Osteoblast (primary cell): ENCODE measurements around the gene STAT1. TPM values are rescaled to one million over a fixed set of nuclear protein-coding genes. Genes with fewer than 3 reads are reported as not detected.

Experiments used
- DNase-seq: peaks from one replicate; pipeline ENCODE4 v3.0.0; 2011; ENCODE audit warnings: low spot score, mixed read lengths; ENCODE audit not compliant: insufficient read length; ENCODE audit errors: missing footprints
- H2AFZ ChIP-seq: 2 replicates; pipeline ENCODE4 v1.6.0; 2011; ENCODE audit warnings: mild to moderate bottlenecking, low read length
- H3K27ac ChIP-seq: 2 replicates; pipeline ENCODE4 v1.5.1; 2011; ENCODE audit warnings: mild to moderate bottlenecking, low read depth, low read length, moderate library complexity
- H3K27me3 ChIP-seq: 2 replicates; pipeline ENCODE4 v1.6.0; 2012; ENCODE audit warnings: mild to moderate bottlenecking, control low read depth, inconsistent platforms, low read length, moderate library complexity; ENCODE audit not compliant: insufficient read depth
- H3K36me3 ChIP-seq: 2 replicates; pipeline ENCODE4 v1.5.1; 2011; ENCODE audit warnings: mild to moderate bottlenecking, low read length, control low read depth, moderate library complexity; ENCODE audit not compliant: insufficient read depth
- H3K4me1 ChIP-seq: 2 replicates; pipeline ENCODE4 v1.5.1; 2011; ENCODE audit warnings: mild to moderate bottlenecking, low read length, control low read depth, moderate library complexity; ENCODE audit not compliant: insufficient read depth
- H3K4me2 ChIP-seq: 2 replicates; pipeline ENCODE4 v1.6.0; 2011; ENCODE audit warnings: mild to moderate bottlenecking, low read length; ENCODE audit not compliant: insufficient read depth
- H3K4me3 ChIP-seq: fragments of 200-600 bp; sonication (generic); 3 replicates; pipeline ENCODE4 v1.5.1; 2012; ENCODE audit warnings: mild to moderate bottlenecking, low read length, inconsistent platforms; ENCODE audit not compliant: insufficient read depth
- H3K79me2 ChIP-seq: 2 replicates; pipeline ENCODE4 v1.6.0; 2012; ENCODE audit warnings: mild to moderate bottlenecking, low read length, control low read depth, inconsistent platforms; ENCODE audit not compliant: insufficient read depth
- H3K9me3 ChIP-seq: 2 replicates; pipeline ENCODE4 v1.5.1; 2011; ENCODE audit warnings: low read depth, low read length, control low read depth
- H4K20me1 ChIP-seq: 2 replicates; pipeline ENCODE4 v1.6.0; 2012; ENCODE audit warnings: mild to moderate bottlenecking, low read length, control low read depth; ENCODE audit not compliant: insufficient read depth
- CTCF ChIP-seq: IDR thresholded peaks from 2 replicates; pipeline ENCODE4 v1.5.1; 2011; ENCODE audit warnings: mild to moderate bottlenecking, low read depth, low read length, moderate library complexity; ENCODE audit errors: extremely low read depth
- total RNA-seq: library from RNA; depleted of rRNA; stranded (reverse); fragments of >200 nt; gene quantifications from 2 replicates; pipeline ENCODE4 v1.2.3, GENCODE V29; 2012

Gene STAT1
- total RNA-seq, 1 donor: 530 TPM

GRCh38 chr2:191031256-191031655 is 17.3 kb upstream of the STAT1 start:
- H4K20me1 ChIP-seq: no peaks in the 10 kb centered on the region
- H3K36me3 ChIP-seq: no peaks in the 10 kb centered on the region
- no peak overlapping the region for H3K4me3 ChIP-seq
- H3K9me3 ChIP-seq: no peaks in the 10 kb centered on the region
- DNase-seq: no peak
- no peak overlapping the region for H2AFZ ChIP-seq
- TF ChIP-seq CTCF: no peak
- H3K27ac ChIP-seq: peak overlapping the region; percentile 3
- no peaks in the 10 kb centered on the region for H3K27me3 ChIP-seq
- no peaks in the 10 kb centered on the region for H3K79me2 ChIP-seq
- H3K4me1 ChIP-seq: peaks cover 16% of the 10 kb centered on the region
- no peak overlapping the region for H3K4me2 ChIP-seq

- Histone ChIP-seq H3K79me2 (no peaks in the 10 kb centered on the region), H3K36me3 (no peaks in the 10 kb centered on the region), H3K4me1 (peaks cover 16% of the 10 kb centered on the region), H3K27me3 (no peaks in the 10 kb centered on the region), H3K27ac (peak overlapping the region; percentile 3), H3K4me2 (peak overlapping the region; percentile 43), H2AFZ (peak overlapping the region; percentile 35), H3K4me3 (peak overlapping the region; percentile 20), H4K20me1 (no peaks in the 10 kb centered on the region), H3K9me3 (no peaks in the 10 kb centered on the region)
- peak; percentile 69 for TF ChIP-seq CTCF
- peak; percentile 50 for DNase-seq
Measured at GRCh38 chr2:191030521-191031154, 16.7 kb upstream of the STAT1 start.

- DNase-seq: no peak
- no peak overlapping the region for H2AFZ ChIP-seq
- H3K9me3 ChIP-seq: no peaks in the 10 kb centered on the region
- no peak overlapping the region for H3K4me2 ChIP-seq
- no peaks in the 10 kb centered on the region for H3K36me3 ChIP-seq
- no peaks in the 10 kb centered on the region for H3K79me2 ChIP-seq
- H3K4me3 ChIP-seq: no peak overlapping the region
- H4K20me1 ChIP-seq: no peaks in the 10 kb centered on the region
- H3K27ac ChIP-seq: no peak overlapping the region
- no peaks in the 10 kb centered on the region for H3K27me3 ChIP-seq
- TF ChIP-seq CTCF: no peak
- H3K4me1 ChIP-seq: peaks cover 16% of the 10 kb centered on the region
Measured at GRCh38 chr2:191029280-191029950, 15.4 kb upstream of the STAT1 start.

GRCh38 chr2:191026377-191026776 is 12.4 kb upstream of the STAT1 start:
- no peaks in the 10 kb centered on the region for H3K9me3 ChIP-seq
- H4K20me1 ChIP-seq: no peaks in the 10 kb centered on the region
- peaks cover 18% of the 10 kb centered on the region for H3K4me1 ChIP-seq
- H3K27me3 ChIP-seq: no peaks in the 10 kb centered on the region
- no peak overlapping the region for H3K4me2 ChIP-seq
- no peak overlapping the region for H2AFZ ChIP-seq
- no peaks in the 10 kb centered on the region for H3K79me2 ChIP-seq
- H3K36me3 ChIP-seq: no peaks in the 10 kb centered on the region
- H3K27ac ChIP-seq: no peak overlapping the region
- H3K4me3 ChIP-seq: no peak overlapping the region
- no peak for TF ChIP-seq CTCF
- no peak for DNase-seq
